ENCODE data around the gene PXDN.

GRCh38 chr2:1744446-1745170 is at the start of gene PXDN:
- TF ChIP-seq EZH2 (IDR thresholded peaks at IDR 0.05; ENCODE audit: borderline replicate concordance, insufficient read depth, low read depth, low read length, poor library complexity, severe bottlenecking) = no peak
- TF ChIP-seq CTCF (IDR thresholded peaks at IDR 0.05) = no peak
